HG03457 (cell line): Measurements from ENCODE around the gene HNRNPC.
"Not testable (repeated sequence)": the region's sequence is repeated elsewhere in the genome, so short reads cannot be mapped to it uniquely, and the experiment has no call there.

Source experiments
- ATAC-seq: cut with Tn5 transposase; IDR thresholded peaks from one replicate; pipeline ENCODE4 v1.9.1; 2021; ENCODE audit warnings: moderate number of reproducible peaks; ENCODE audit not compliant: unreplicated experiment

HNRNPC gene

DNA sequence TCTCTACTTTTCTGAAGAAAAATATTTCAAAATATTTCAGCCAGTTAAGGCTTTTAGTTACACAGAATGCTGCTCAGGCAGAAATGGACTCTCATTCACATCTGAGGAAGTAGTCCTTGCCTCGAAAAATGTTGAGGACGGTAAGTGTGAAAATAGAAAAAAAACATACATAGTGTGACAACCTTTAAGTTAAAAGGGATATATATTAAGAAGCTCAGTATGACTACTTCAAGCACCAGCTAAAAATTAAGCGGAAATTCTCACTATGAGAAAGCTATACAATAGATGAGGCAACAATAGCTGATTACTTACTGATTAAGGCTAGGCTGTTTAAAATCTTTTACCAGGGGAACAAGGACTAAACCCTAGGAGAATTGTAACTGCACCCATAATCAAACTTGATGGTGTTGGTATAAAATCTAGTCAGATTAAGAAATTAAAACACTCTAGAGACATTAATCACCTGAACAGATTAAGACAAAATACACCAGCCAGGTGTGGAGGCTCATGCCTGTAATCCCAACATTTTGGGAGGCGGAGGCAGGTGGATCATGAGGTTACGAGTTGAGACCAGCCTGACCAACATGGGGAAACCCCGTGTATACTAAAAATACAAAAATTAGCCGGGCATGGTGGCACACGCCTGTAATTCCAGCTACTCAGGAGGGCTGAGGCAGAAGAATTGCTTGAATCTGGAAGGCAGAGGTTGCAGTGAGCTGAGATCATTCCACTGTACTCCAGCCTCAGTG lies 53.9 kb downstream of the HNRNPC start:
- no peak for ATAC-seq

DNA sequence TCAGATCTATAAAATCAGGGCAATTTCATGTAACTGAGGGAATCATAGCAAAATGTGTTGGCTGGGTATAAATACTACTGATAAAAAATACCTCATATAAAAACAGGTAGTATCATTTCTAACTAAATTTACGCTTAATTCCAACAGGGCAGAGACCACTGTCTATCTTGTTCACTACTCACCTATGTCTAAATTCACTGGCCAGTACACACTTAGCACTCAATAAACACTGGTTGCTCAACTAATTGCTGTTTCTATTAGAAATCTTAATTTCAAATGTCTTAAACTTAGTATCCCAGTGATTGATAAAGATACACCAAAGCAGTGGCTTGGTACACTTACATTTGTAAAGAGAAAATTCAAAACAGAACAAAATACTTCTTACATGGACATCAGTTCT lies 55.6 kb downstream of the HNRNPC start:
- no peak for ATAC-seq

DNA sequence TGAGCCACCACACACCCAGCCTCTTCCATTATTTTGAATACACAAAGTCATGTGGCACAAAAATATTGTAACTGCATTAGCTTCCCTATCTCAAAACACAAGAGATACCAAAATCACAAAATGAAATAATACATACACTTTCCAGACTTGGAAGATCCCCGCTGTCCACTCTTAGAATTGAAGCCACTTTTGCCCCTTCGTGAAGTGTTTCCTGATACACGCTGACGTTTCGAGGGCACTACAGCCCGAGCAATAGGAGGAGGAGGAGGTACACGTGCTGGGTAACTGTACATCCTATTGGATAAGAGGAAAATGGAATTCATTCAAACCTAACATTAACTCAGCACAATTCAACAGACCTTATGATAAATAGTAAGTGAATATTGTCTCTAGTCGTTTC lies 56.4 kb downstream of the HNRNPC start:
- not testable (repeated sequence) for ATAC-seq

DNA sequence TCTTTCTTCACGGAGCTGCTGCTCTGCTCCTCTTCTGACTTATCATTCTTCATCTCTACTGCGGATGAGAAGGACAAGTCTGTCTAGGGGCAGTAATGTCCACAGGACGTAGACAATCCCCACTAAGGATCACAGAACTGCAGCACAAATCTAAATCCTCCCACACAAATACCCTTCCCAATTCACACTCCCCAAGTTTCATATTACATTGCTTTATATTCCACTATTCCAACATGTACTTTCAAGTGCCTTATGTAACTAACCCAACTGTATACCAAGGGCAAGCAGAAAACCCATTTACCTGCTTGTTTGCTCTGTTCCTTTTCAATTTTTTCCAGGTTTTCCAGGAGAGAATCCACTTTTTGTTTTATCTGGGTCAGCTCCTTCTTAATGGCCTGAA lies 57.7 kb downstream of the HNRNPC start:
- ATAC-seq, result no peak

DNA sequence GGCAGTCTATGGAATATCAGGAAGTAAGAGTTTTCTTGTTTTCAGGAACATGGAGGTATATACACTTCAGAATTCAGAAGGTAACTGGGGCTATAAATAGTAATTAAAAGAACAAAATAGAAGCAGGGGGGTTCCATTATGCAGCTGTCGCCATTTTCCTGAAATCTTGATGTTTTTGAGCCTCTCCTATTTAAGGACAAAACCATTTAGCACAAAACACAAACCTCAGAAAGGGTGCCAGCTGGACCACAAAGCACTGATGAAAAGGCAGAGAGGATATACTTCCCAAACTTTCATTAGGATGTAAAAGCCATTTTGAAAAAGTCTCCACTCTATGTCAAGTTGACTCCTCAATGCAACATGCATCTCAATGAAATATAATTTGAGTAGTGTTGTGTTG lies 59.2 kb downstream of the HNRNPC start:
- ATAC-seq, result no peak

DNA sequence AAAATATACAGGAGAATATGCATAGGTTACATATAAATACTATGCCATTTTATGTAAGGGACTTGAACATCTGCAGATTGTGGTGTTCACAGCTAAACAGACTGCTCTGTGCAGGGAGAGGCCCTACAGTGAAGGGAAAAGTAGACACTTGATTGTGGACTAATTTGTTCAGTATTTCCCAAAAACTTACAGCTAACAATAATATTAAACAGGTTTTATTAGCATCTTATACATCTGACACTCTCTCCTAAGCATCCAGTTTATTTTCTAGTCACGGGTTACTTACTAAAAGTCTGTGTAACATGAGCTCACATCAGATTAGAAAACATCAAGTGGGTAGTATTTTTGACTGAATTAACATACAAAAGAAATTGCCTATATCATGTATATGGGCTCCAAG lies 60.1 kb downstream of the HNRNPC start:
- no peak for ATAC-seq

DNA sequence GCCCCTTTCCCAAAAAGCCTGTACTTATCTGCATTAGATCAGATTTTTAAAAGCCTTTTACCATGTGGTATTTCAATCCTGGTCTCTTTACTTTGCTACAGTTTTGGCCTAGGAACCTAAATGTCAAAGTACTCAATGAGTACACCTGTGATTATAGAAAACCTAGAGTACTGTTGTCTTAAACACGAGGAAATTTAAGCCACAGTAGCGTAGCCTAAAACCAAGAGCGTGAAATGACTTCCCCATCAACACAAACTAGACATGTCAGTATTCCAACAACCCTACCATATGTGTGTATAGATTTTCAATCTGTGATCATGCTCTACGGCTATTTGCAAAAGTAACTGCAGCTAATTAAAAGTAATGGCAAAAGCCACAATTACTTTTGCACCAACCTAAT lies 60.7 kb downstream of the HNRNPC start:
- ATAC-seq, result no peak

DNA sequence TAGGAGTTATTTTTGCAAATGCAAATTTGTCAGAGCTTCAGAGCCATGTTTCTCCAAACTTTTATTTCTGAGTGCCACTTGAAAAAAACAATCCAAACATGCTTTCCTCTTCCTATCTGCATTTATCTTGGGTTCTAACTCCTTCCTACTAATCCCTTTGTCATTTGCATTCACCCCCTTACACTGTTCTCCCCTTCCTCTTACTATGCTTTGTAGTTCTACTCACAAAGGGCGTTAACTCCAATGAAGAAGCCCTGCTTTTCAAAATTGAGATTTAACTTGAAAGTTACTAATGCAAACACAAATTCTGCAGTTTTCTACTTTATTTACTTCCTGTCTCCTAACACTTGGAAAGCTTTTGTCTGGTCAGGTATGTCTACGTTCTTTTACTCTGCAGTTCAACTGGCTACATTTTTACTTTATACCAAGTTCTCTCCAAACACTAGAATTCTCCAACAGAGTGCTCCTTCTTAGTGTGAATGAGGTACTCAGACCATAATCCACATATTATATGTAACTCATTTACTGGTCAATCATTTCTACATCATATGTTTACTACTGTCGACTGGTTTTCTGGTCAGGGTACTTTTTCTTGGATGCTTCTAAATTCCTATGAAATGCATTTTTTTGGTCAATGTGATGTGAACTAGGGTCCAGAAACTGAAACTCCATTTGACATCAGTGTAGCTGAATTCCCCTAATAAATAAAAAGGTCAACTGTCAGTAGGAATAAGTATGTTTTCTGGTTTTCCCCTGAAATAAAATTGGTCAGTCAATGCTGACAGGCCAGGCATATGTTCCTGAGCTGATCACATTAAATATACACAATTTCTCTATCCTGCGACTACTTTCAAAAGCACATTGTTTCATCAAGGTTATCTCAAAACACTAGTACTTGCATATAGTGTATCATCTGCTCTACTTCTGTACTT lies 62.2 kb downstream of the HNRNPC start:
- ATAC-seq, result no peak

DNA sequence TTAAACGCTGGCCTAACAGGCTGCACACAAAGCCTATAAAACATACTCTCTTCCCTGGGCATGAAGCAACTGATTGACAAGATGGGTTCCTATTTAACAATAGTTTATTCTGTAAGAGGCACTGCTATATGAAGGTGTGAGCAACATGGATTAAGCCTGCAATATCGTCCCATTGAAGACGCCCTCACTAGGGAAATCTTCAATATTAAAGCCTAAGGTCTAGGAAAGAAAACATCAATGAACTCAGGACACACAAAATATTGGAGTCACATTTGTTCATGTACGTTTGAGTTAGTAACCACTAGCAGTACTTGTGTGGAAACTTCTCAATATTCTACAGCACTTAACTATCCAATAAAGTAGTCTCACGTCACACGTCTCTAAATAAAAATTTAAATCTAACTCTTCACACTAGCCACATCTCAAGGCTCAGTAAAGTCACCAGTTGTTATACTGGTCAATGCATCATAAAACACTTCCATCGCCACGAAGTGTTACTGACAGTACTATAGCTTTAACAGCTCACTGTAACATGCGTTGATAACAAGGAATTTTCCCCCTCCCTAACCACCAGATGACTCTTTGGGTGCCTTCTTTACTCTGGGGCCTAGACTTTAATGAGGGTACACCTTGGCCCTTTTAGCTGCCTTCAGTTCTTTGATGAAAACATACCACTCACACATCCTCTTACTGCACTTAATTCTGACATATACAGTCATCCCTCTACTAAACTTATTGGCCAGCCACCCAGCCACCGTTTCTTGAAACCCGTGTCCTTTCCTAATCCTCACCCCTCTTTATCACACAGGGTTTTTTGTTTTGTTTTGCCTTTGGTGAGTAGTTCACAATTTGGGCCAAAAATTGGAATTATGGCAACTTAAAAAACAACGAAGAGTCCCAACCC lies 63.3 kb downstream of the HNRNPC start:
- no peak for ATAC-seq

DNA sequence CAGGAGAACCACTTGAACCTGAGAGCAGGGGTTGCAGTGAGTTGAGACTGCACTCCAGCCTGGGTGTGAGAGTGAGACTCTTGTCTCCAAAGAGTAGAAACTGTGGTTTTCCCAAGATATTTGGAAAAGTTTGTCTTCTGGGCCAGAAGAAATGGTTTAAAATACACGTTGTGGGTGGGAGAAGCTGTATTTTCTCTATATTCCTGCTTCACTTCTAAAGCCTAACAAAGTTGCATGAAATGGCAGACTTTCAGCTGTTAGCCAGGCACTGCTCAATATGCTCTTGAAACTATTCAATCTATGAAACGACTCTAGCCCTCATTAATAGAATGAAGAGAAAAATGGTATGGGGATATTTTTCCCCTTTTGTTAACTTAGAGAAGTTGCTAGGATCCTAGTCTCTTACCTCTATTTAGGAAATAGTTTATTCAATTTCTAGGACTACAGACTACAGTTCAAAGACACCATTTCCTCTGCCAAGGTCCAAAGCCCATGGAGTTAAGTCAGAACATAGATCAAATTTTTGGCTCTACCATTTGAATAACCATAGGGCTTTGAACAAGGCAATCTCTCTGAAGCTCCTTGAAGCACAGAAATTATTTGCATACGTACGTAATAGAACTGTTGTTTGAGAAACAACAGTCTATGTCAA lies 64.1 kb downstream of the HNRNPC start:
- no peak for ATAC-seq

DNA sequence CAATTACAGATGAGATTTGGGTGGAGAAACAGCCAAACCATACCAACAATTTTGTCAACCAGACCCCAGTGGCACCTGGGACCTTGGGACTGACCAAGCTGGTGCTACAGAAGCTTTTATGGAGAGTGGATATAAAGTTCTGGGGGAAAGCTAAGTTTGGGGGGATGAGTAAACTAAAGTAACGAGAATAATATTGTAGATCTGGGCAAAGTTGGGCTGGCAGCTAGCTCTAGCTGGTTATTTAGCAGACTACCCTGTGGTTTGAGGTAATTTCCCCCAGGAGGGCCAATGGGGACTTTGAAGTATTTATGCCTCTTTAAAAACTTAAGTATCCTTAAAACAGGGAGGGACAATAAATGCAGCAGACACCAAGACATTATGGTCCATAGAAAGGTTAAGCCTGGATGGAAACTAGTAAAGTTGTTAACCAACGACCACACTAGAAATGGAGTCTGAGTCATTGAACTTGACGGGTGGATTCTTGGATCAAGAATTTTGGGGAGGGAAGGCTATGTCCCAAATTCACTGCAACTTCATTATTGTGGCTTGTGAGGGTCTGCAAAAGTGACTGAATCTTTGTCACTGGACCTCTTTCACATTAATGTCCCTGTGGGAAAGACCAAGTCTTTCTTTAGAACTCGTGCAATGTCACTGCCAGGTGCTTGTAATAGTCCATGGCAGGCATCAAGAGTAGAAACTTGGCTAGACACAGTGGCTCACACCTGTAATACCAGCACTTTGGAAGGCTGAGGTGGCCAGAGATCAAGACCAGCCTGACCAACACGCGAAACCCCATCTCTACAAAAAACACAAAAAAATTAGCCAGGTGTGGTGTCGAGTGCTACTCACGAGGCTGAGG lies 64.8 kb downstream of the HNRNPC start:
- no peak for ATAC-seq

DNA sequence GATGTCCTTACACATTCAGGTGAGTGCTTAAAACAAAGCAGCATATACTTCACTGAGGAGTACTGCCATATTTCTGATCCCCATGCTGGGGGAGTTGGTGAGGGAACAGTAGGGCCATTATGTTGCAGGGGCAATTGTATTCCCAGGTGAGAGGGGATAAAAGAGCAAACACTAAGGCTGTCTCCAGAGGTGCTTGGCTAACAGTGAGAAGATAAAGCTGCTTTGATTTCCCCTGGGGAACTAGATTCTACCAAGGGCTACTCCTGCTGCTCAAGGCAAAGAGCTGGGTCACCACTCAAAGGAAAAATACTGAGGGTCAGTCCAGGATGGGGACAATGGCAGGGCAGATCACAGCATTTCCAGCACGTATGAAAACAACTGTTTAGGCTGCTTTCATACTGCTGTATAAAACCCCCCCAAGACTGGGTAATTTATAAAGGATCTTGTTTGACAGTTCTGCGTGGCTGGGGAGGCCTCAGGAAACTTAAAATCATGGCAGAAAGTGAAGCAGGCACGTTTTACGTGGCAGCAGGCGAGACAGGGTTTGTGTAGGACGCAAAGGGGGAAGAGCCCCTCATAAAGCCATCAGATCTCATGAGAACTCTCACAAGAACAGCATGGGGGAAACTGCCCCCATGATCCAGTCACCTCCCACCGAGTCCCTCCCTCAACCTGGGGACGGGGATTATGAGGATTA lies 65.6 kb downstream of the HNRNPC start:
- ATAC-seq, result no peak

DNA sequence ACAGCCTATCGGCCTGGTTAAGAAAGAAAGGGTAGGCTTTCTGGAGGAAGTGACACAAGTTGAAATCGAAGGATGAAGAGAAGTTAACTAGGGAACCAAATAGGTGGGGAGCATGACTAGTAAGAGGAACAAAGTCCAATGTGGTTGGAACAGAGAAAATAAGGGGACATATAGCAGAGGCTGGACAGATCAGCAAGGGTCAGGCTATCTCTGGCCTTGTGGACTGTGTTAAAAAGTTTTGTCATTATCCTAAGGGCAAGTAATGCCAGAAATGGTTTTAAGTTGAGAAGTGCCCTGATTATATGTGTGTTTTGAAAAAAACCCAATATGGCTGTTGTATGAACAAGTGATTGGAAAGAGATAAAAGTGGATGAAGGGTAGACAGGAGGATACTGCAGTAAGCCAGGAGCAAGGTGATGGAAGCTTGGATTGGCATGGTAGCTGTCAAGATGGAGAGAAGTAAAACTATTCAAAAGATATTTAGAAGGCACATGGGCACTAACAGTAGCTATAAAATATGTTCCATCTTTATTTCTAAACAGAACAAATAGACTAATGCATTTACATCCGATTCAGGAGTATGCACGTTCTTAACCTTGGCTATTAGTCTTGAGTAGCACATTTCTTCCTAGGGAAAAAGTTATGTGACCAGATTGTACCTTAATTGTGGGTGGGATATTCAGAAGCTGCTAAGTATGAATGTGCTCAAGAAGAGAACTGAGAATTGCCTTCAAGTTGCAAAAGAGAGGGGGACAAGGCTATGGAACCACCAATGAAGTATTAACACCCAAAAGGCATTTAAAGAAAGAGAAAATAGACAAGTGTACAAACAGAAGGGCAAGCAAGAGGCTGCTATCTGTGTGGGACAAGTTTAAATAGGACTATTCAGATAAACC lies 66.5 kb downstream of the HNRNPC start:
- no peak for ATAC-seq

DNA sequence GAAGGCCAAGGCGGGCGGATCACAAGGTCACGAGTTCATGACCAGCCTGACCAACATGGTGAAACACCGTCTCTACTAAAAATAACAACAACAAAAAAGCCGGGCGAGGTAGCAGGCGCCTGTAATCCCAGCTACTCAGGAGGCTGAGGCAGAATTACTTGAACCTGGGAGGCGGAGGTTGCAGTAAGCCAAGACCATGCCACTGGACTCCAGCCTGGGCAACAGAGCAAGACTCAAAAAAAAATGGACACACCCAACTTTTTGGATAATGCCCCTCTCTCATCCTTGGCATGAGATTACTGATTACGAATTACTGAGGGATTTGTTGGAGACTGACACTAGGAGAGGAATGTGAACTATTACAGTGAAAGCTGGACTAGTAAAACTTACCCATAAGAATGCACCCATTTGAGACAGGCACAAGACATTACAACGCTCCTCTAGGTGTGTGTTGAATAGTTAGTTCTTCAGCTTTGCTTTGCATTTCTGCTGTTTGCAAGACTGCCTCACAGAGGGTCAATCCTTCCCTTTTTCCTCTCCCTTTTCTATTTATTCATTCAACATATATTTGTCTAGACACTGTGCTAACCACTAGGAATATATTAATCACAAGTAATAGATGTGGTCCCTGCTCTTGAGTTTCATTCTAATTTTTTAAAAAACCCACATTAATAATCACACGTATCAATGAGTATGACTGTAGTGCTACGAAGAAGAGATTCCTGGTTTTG lies 67.3 kb downstream of the HNRNPC start:
- ATAC-seq, result no peak

DNA sequence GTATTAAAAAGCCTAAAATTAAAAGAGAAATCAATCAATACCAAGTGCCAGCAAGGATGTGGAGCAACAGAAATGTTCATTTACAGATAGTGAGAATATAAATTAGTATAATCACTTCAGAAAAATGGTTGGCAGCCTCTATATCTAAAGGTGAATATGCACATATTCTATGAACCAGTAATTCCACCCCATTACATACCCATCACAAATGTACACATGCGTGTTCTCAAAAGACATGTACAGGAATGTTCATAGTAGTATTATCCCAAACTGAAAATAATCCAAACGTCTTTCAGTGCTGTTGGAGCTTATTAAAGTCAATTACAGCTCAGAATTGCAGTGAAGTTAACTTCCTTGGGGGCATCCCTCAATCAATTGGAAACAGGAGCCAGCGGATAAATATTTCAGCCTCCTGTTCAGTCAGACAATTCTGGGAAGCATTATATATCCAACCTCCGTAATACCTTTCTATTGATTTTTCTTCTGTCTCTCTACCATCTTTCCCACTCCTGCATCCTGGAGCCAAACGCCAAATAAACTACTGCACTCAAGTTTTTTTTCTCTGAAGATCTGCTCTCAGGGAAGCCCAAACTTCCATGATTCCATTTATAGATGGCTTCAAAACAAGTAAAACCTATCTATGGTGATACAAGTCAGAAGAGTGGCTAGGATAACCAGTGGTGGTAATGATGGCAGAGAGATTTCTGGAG lies 68.3 kb downstream of the HNRNPC start:
- ATAC-seq, result no peak

DNA sequence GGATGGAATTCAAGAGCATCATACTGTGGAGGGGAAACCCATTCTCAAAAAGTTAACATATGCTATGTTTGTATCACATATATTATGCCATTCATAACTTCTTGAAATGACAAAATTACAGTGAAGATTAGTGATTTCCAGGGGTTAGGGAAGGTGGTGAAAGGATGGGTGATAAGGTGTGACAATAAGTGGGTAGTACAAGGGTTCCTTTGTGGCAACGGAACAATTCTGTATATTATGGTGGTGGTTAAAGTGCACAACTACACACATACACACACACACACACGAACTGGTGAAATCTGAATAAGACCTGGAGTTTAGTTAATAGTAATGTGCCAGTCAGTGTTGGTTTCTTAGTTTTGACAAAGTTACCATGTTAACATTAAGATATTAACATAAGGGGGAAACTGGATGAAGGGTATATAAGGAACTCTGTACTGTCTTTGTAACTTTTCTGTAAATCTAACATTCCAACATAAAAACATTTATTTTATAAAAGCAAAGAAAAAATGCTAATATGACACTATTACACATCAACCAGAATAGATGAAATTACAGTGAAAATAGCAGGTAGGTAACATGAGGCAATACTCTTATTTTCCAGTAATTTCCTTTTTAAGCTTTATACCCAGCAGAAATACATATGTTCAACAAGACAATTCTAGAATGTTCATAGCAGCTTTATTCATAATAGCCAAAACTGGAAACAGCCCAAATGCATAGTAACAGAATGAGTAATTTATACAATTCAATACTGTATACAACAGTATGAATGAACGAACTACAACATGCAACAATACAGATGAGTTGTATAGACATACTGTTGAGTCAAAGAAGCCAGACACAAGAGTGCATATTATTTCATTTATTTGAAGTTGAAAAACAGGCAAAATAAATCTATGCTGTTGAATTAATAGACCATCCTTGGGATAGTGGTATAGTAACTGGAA lies 69.4 kb downstream of the HNRNPC start:
- no peak for ATAC-seq
